ENCODE results near the gene TMEM132A.

Gene TMEM132A

DNA sequence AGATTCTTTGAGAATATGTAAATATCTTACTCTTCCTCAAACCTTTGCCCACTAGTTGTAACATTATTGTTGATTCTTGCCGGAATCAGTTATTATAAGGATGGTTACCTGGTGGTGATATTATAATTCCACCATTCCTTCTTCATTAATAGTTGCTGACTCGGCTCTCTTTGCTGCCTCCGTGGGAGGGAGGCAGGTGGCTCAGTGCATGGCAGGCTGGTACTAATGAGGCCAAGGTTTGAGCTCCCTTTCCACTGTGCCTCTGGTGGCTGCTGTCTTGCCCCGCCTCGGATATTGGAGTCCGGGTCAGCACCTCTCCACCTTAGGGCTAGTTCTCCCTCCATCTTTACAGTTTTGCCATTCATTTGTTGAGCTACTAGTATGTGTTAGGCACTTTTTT is 59.9 kb downstream of the TMEM132A start:
- H3K27ac ChIP-seq = no peak overlapping the region
- TF ChIP-seq, protein P1, sequence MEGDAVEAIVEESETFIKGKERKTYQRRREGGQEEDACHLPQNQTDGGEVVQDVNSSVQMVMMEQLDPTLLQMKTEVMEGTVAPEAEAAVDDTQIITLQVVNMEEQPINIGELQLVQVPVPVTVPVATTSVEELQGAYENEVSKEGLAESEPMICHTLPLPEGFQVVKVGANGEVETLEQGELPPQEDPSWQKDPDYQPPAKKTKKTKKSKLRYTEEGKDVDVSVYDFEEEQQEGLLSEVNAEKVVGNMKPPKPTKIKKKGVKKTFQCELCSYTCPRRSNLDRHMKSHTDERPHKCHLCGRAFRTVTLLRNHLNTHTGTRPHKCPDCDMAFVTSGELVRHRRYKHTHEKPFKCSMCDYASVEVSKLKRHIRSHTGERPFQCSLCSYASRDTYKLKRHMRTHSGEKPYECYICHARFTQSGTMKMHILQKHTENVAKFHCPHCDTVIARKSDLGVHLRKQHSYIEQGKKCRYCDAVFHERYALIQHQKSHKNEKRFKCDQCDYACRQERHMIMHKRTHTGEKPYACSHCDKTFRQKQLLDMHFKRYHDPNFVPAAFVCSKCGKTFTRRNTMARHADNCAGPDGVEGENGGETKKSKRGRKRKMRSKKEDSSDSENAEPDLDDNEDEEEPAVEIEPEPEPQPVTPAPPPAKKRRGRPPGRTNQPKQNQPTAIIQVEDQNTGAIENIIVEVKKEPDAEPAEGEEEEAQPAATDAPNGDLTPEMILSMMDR (conservative IDR thresholded peaks at IDR 0.05) = no peak
- TF ChIP-seq ZFX (IDR thresholded peaks at IDR 0.05) = no peak

DNA sequence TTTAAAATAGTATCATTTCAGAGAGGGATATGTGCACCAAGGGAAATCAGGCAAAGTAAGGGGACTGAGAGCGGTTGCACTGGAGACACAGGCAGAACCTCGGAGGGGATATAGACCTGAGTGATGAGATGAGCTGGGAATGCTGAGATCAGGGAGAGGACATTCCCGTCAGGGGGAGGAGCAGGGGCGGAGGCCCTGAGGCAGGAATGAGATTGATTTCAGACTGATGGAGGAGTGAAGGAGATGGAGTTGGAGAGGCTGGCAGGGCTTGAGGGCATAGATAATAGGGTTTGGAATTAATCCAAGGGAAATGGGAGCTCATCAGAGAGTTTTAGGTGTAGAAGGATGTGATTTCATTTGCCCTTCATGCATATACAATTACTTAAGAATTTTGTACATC is 60.4 kb downstream of the TMEM132A start:
- TF ChIP-seq ZFX (IDR thresholded peaks at IDR 0.05) = no peak
- TF ChIP-seq, protein P1 (conservative IDR thresholded peaks at IDR 0.05) = no peak
- no peak overlapping the region for H3K27ac ChIP-seq

DNA sequence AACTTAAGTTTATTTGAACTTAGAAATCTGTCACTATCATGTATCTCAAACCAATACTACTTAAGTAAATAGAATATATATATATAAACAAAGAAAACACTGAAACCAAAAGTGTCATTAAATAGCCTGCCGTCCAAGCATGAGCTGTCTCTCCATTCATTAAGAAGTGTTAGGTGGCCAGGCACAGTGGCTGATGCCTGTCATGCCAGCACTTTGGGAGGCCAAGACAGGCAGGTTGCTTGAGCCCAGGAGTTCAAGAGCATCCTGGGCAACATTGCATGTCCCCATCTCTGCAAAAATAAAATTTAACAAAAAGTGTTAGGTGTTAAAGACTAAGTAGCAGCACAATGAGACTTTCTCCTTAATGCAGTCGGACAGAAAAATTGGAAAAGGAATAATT is 61.2 kb downstream of the TMEM132A start:
- TF ChIP-seq, protein P1 (conservative IDR thresholded peaks at IDR 0.05) = no peak
- no peak for TF ChIP-seq ZFX (IDR thresholded peaks at IDR 0.05)
- no peak overlapping the region for H3K27ac ChIP-seq

DNA sequence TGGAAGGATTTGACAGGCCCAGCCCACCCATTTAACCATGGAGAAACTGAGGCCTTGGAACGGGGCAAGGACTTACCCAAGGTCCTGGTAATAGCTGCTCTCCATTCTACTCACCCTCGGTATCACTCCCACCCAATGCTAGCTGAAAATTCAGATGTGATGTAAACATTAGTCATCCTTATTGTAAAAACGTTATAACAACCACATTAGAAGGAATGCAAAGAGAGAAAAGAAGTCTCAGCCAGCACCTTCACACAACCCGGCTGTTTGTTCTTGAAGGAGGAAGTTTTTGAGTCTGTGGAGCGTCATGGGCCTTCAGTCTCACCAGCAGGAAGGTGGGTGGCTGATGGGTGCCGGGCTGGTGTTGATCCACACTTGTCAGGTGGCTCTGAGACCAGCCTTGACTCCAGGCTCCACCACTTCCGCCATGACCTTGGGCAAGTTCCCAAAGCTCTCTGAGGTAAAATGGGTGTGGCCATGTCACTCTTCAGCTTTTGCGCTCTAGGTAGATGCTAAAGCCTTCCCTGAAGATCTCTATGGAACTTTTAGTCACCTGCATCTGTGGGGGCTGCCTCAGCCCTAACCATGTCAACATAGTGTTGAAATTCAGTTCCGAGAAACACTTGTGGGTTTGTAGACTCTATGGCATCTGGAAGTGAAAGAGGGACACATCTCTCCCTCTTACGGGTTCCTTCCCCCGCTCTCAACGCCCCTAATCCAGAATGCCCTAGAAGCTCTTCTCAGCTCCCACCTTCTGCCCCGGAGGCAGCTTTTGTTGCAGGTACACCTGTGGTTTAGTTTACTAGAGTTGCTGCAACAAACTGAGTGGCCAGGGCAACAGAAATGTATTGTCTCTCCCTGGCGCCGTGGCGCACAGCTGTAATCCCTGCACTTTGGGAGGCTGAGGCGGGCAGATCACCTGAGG is 62.0 kb downstream of the TMEM132A start:
- H3K27ac ChIP-seq = no peak overlapping the region

More for the DNA sequence above, 62.0 kb downstream of the TMEM132A start:
- TF ChIP-seq, protein P1 (conservative IDR thresholded peaks at IDR 0.05) = no peak
- no peak for TF ChIP-seq ZFX (IDR thresholded peaks at IDR 0.05)
